ENCODE data around the gene PACRG. TPM values are rescaled to one million over a fixed set of nuclear protein-coding genes. Genes with fewer than 3 reads are reported as not detected.

Gene PACRG
- polyA plus RNA-seq, 1 of the 3 experiments (the other 2 are of a cell fraction): 0.56 TPM

- no peak for DNase-seq
- Histone ChIP-seq H3K9me2 (no peaks in the 10 kb centered on the region), H3K79me2 (ENCODE audit: insufficient read depth) (no peaks in the 10 kb centered on the region), H2AFZ (ENCODE audit: low read depth) (no peak overlapping the region), H3F3A (replicated peaks; ENCODE audit: insufficient read depth) (no peaks in the 10 kb centered on the region), H3K9me3 (no peaks in the 10 kb centered on the region), H3K4me2 (no peak overlapping the region), H3K36me3 (replicated peaks in 1 of 2; ENCODE audit: control insufficient read depth in 1 of 2, insufficient read depth in 2 of 2, low read length in 1 of 2) (no peaks in the 10 kb centered on the region), H3K4me3 (ENCODE audit: low read depth in 2 of 2, low read length in 1 of 2) (no peak overlapping the region), H3K27ac (ENCODE audit: low read depth in 2 of 2, low read length in 1 of 2) (no peak overlapping the region), H3K4me1 (ENCODE audit: control insufficient read depth in 1 of 2, insufficient read depth in 2 of 2, low read depth in 1 of 2, low read length in 1 of 2) (no peaks in the 10 kb centered on the region; a peak in 1 of 4 replicates), H3K27me3 (ENCODE audit: insufficient read depth) (no peaks in the 10 kb centered on the region), H4K20me1 (ENCODE audit: insufficient read depth) (no peaks in the 10 kb centered on the region), H3K9ac (no peak overlapping the region)
- POLR2A ChIA-PET: no interaction called here
- TF ChIP-seq TAF1 (IDR thresholded peaks at IDR 0.05; ENCODE audit: borderline replicate concordance, low read depth, low read length): no peak
- TF ChIP-seq PBX3 (IDR thresholded peaks at IDR 0.05): no peak
- no peak for TF ChIP-seq RXRA (IDR thresholded peaks at IDR 0.05; ENCODE audit: borderline replicate concordance, low read depth)
- no peak for TF ChIP-seq EZH2phosphoT487 (IDR thresholded peaks at IDR 0.05; ENCODE audit: borderline replicate concordance, low read depth)
- TF ChIP-seq EP300 (IDR thresholded peaks at IDR 0.05; ENCODE audit: borderline replicate concordance in 1 of 2, low read depth in 1 of 2, low read length in 1 of 2): no peak
- 63% methylated on average over 10 of the region's 10 CpGs for WGBS (ENCODE audit: low lambda C conversion rate)
- CTCF ChIA-PET: interaction anchor here (0.6 kb wide), 1 partner anchor 10 kb away, joined by 3 read pairs; no protein-coding TSS in a partner anchor
Measured at GRCh38 chr6:163159689-163160088, 431.9 kb downstream of the PACRG start.

GRCh38 chr6:163162007-163162873 lies 434.5 kb downstream of the PACRG start:
- WGBS (ENCODE audit: low lambda C conversion rate): 69% methylated on average over 11 of the region's 11 CpGs

More at GRCh38 chr6:163162007-163162873, 434.5 kb downstream of the PACRG start:
- TF ChIP-seq MXI1 (IDR thresholded peaks at IDR 0.05; ENCODE audit: low read depth, low read length) (no peak), SIN3A (IDR thresholded peaks at IDR 0.05; ENCODE audit: borderline replicate concordance, low read depth, low read length) (no peak), RAD21 (IDR thresholded peaks at IDR 0.05; ENCODE audit: low read length) (no peak), TCF12 (IDR thresholded peaks at IDR 0.05) (no peak), IRF3 (IDR thresholded peaks at IDR 0.05; ENCODE audit: low read depth, low read length) (no peak)
- no peak for DNase-seq
- H3K9ac ChIP-seq: no peak overlapping the region
- no peaks in the 10 kb centered on the region for H3K9me3 ChIP-seq
- no peaks in the 10 kb centered on the region for H3K79me2 ChIP-seq (ENCODE audit: insufficient read depth)
- ChIA-PET POLR2A (no interaction called here), CTCF (interaction anchor here (0.8 to 1.0 kb wide), 2 partner anchors 34 to 254 kb away, joined by 3 read pairs; no protein-coding TSS in a partner anchor)
- no peak overlapping the region for H2AFZ ChIP-seq (ENCODE audit: low read depth)
- no peak overlapping the region for H3K27ac ChIP-seq (ENCODE audit: low read depth in 2 of 2, low read length in 1 of 2)
- H3K9me2 ChIP-seq: no peaks in the 10 kb centered on the region
- H3K4me3 ChIP-seq (ENCODE audit: low read depth in 2 of 2, low read length in 1 of 2): no peak overlapping the region
- H4K20me1 ChIP-seq (ENCODE audit: insufficient read depth): no peaks in the 10 kb centered on the region
- H3K4me1 ChIP-seq (ENCODE audit: control insufficient read depth in 1 of 2, insufficient read depth in 2 of 2, low read depth in 1 of 2, low read length in 1 of 2): peaks cover 0 to 13% of the 10 kb centered on the region in 2 experiments; a peak in 2 of 4 replicates
- no peaks in the 10 kb centered on the region for H3F3A ChIP-seq (replicated peaks; ENCODE audit: insufficient read depth)
- H3K36me3 ChIP-seq (replicated peaks in 1 of 2; ENCODE audit: control insufficient read depth in 1 of 2, insufficient read depth in 2 of 2, low read length in 1 of 2): no peaks in the 10 kb centered on the region
- no peaks in the 10 kb centered on the region for H3K27me3 ChIP-seq (ENCODE audit: insufficient read depth)
- H3K4me2 ChIP-seq: no peak overlapping the region
